K562 (cell line): ENCODE results near the gene ABCA3. TPM values are rescaled to one million over a fixed set of nuclear protein-coding genes. Genes with fewer than 3 reads are reported as not detected.

ENCODE experiments used
- ATAC-seq: fragments of 200-7000 bp; cut with Tn5 transposase; 3 replicates; pipeline ENCODE4 v1.9.1; 2020; ENCODE audit warnings: moderate library complexity
- BruUV-seq: library from RNA; stranded (reverse); fragments of 400-500 nt; replicated peaks from 2 replicates; lab custom pipeline; 2021; lab: Mats Ljungman, UMichigan
- CTCF ChIA-PET: fragments of 300-600 bp; formaldehyde crosslinking; extraction: SDS; loops from one replicate; lab custom pipeline; 2021; ENCODE audit warnings: low intra/inter-chr PET ratio; lab: Yijun Ruan, JAX
- POLR2A ChIA-PET: fragments of 300-600, 350-650 bp; sonication (Branson Sonifier 250); formaldehyde crosslinking; extraction: SDS; loops from one replicate; lab custom pipeline; 2021; ENCODE audit warnings: antibody characterized with exemption, inconsistent platforms; lab: Yijun Ruan, JAX
- DNase-seq, 4 experiments: peaks; one replicate each; pipeline versions ENCODE4 v3.0.0 to v3.0.0-alpha.2; 2011 to 2018; ENCODE audit warnings: low spot score in 3 of 4, mixed read lengths in 3 of 4; ENCODE audit errors: extremely low read depth in 1 of 4
- FAIRE-seq: peaks from 2 replicates; lab custom pipeline; 2011; peaks lifted over from hg19 to GRCh38; lab: Jason Lieb, UNC
- H2AFZ ChIP-seq: 2 replicates; pipeline ENCODE4 v1.6.0; 2011; ENCODE audit warnings: low read depth, low read length, control low read depth, inconsistent platforms
- H3K27ac ChIP-seq: fragments of 200-600 bp; 3 replicates; pipeline ENCODE4 v1.8.0; 2011; ENCODE audit warnings: low read depth, mild to moderate bottlenecking, control low read depth, inconsistent platforms, low read length, moderate library complexity, mixed read lengths; ENCODE audit errors: extremely low read depth
- H3K27me3 ChIP-seq, 2 experiments: fragments of 300-600 bp in 1 of 2; 2 replicates in 1 of 2; 3 replicates in 1 of 2; pipeline versions ENCODE4 v1.6.0 to v1.8.0; 2011; ENCODE audit warnings: inconsistent platforms in 2 of 2, low read length in 2 of 2, mild to moderate bottlenecking in 1 of 2, mixed read lengths in 1 of 2, moderate library complexity in 1 of 2; ENCODE audit not compliant: control insufficient read depth in 2 of 2, insufficient read depth in 2 of 2
- H3K36me3 ChIP-seq: fragments of 300-600 bp; 3 replicates; pipeline ENCODE4 v1.8.0; 2011; ENCODE audit warnings: mild to moderate bottlenecking, low read length, inconsistent platforms; ENCODE audit not compliant: control insufficient read depth, insufficient read depth
- H3K4me1 ChIP-seq, 2 experiments: fragments of 200-600 bp in 1 of 2; replicated peaks in 1 of 2; 2 replicates in 1 of 2; 3 replicates in 1 of 2; pipeline versions ENCODE4 v1.5.1 to v1.8.0; 2011; ENCODE audit warnings: inconsistent platforms in 2 of 2, low read length in 2 of 2, mild to moderate bottlenecking in 1 of 2, mixed read lengths in 1 of 2, moderate library complexity in 1 of 2; ENCODE audit not compliant: control insufficient read depth in 2 of 2, insufficient read depth in 2 of 2
- H3K4me2 ChIP-seq: 2 replicates; pipeline ENCODE4 v1.6.1; 2011; ENCODE audit warnings: low read length, control low read depth, inconsistent platforms, mixed read lengths; ENCODE audit not compliant: insufficient read depth
- H3K4me3 ChIP-seq: fragments of 200-600 bp; sonication (generic), shearing (Covaris generic); 2 replicates; pipeline ENCODE4 v1.5.1; 2016; ENCODE audit warnings: control low read depth, inconsistent platforms
- H3K79me2 ChIP-seq: fragments of 200-600 bp; 3 replicates; pipeline ENCODE4 v1.8.0; 2011; ENCODE audit warnings: low read length, inconsistent platforms; ENCODE audit not compliant: control insufficient read depth, insufficient read depth
- H3K9ac ChIP-seq, 2 experiments: 2 replicates each; pipeline versions ENCODE4 v1.6.0 to v1.6.1; 2011; ENCODE audit warnings: low read depth in 2 of 2, low read length in 2 of 2, control low read depth in 1 of 2, inconsistent platforms in 1 of 2, mild to moderate bottlenecking in 1 of 2, mixed read lengths in 1 of 2; ENCODE audit not compliant: insufficient read depth in 1 of 2
- H3K9me1 ChIP-seq: one replicate; pipeline ENCODE4 v1.6.0; 2011; ENCODE audit warnings: inconsistent platforms, mild to moderate bottlenecking, low read length, moderate library complexity; ENCODE audit not compliant: control insufficient read depth, insufficient read depth
- H3K9me3 ChIP-seq: replicated peaks from 2 replicates; pipeline ENCODE4 v1.5.1; 2011; ENCODE audit warnings: low read depth, low read length, inconsistent platforms; ENCODE audit not compliant: control insufficient read depth, insufficient read depth
- H4K20me1 ChIP-seq: replicated peaks from 2 replicates; pipeline ENCODE4 v1.6.1; 2011; ENCODE audit warnings: low read length, inconsistent platforms, mixed read lengths; ENCODE audit not compliant: control insufficient read depth, insufficient read depth
- CBFB ChIP-seq: sonication (generic); formaldehyde crosslinking; IDR thresholded peaks from 2 replicates; pipeline ENCODE4 v1.4.0; 2020; ENCODE audit warnings: mild to moderate bottlenecking, missing genetic modification reagents
- CHCHD3 ChIP-seq: fragments of 250-450 bp; sonication (Bioruptor Pico); IDR thresholded peaks from 2 replicates; pipeline ENCODE4 v2.1.2; 2022; ENCODE audit warnings: mild to moderate bottlenecking
- FOXO4 ChIP-seq: fragments of 450-650 bp; formaldehyde crosslinking; IDR thresholded peaks from 2 replicates; pipeline ENCODE4 v1.4.0; 2020; ENCODE audit warnings: mild to moderate bottlenecking, moderate library complexity
- HIVEP1 ChIP-seq: fragments of 250-450 bp; sonication (Bioruptor Pico); IDR thresholded peaks from 2 replicates; pipeline ENCODE4 v1.4.0; 2020; ENCODE audit warnings: mild to moderate bottlenecking
- MXI1 ChIP-seq: IDR thresholded peaks from 2 replicates; pipeline ENCODE4 v1.6.1; 2011; ENCODE audit warnings: low read depth, mild to moderate bottlenecking, improper control_type of control experiment, low read length
- NR1H2 ChIP-seq: sonication (generic); formaldehyde crosslinking; IDR thresholded peaks from 2 replicates; pipeline ENCODE4 v1.4.0; 2020; ENCODE audit warnings: mild to moderate bottlenecking, missing genetic modification reagents
- PRPF4 ChIP-seq: fragments of 200-400 bp; formaldehyde crosslinking; IDR thresholded peaks from one replicate; pipeline ENCODE4 v1.6.1; 2017; ENCODE audit warnings: low read length, low read depth, mild to moderate bottlenecking; ENCODE audit not compliant: insufficient read depth, poor library complexity, severe bottlenecking
- TRIM28 ChIP-seq: fragments of 450-650 bp; IDR thresholded peaks from 2 replicates; pipeline ENCODE4 v1.6.1; 2017
- VEZF1 ChIP-seq: fragments of 200-800 bp; sonication (Bioruptor generic); IDR thresholded peaks from 2 replicates; pipeline ENCODE4 v1.6.1; 2017; ENCODE audit warnings: missing genetic modification characterization, missing compliant biosample characterization
- ZFX ChIP-seq: sonication (generic); formaldehyde crosslinking; IDR thresholded peaks from 2 replicates; pipeline ENCODE4 v1.8.0; 2022; ENCODE audit warnings: mild to moderate bottlenecking, missing genetic modification reagents, moderate library complexity
- ZNF197 ChIP-seq: fragments of 200-800 bp; sonication (Bioruptor generic); IDR thresholded peaks from 2 replicates; pipeline ENCODE4 v1.6.1; 2016; ENCODE audit warnings: low read depth, missing genetic modification characterization, missing compliant biosample characterization
- ZNF695 ChIP-seq: fragments of 450-650 bp; formaldehyde crosslinking; IDR thresholded peaks from 2 replicates; pipeline ENCODE4 v1.4.0; 2020; ENCODE audit warnings: mild to moderate bottlenecking, moderate library complexity
- ZNF696 ChIP-seq: fragments of 250-450 bp; sonication (Bioruptor Pico); conservative IDR thresholded peaks from 2 replicates; pipeline ENCODE4 v1.4.0; 2020; ENCODE audit warnings: mild to moderate bottlenecking, moderate library complexity
- ZNF75A ChIP-seq: fragments of 450-650 bp; formaldehyde crosslinking; IDR thresholded peaks from 2 replicates; pipeline ENCODE4 v1.4.0; 2020; ENCODE audit warnings: mild to moderate bottlenecking
- WGBS: fragments of 100-300 bp; shearing (Covaris generic); methylation state at CpG from one replicate; pipeline ENCODE4 v1.1.6; 2016; ENCODE audit warnings: low coverage, mixed read lengths; ENCODE audit not compliant: insufficient coverage; ENCODE audit errors: missing lambda C conversion rate; 5-methylcytosine and 5-hydroxymethylcytosine counted together
- in situ Hi-C: fragments of 300-500 bp; cut with MboI; formaldehyde crosslinking; loops from 4 replicates; pipeline ENCODE4 v1.15.0; 2018; ENCODE audit warnings: inconsistent platforms, mixed read lengths
- intact Hi-C: fragments of 100-400 bp; cut with micrococcal nuclease; formaldehyde crosslinking; loops from 2 replicates; pipeline ENCODE4 v1.14.2; 2022
- polyA plus RNA-seq, 8 experiments: library from polyadenylated mRNA; depleted of rRNA in 4 of 8; stranded (reverse) in 5 of 8; unstranded in 3 of 8; fragments of >200 nt; fragmentation: Nextera tagmentation in 2 of 8; fragmentation: Illumina TruSeq in 1 of 8; extraction: Ambion mirVana in 2 of 8; extraction: Trizol in 1 of 8; gene quantifications; 2 replicates each; pipeline versions ENCODE4 v1.2.1 to v1.2.3, GENCODE V29; 2011 to 2014; ENCODE audit warnings: inconsistent platforms in 1 of 8, missing spikeins in 1 of 8
- total RNA-seq, 7 experiments: library from RNA; depleted of rRNA in 6 of 7; stranded (reverse); fragments of >200 nt in 6 of 7; fragmentation: Illumina TruSeq in 2 of 7; extraction: Trizol in 2 of 7; gene quantifications; 2 replicates each; pipeline versions ENCODE4 v1.2.1 to v1.2.3, GENCODE V29; 2011 to 2021; ENCODE audit warnings: low replicate concordance in 1 of 7

The ABCA3 gene
- total and polyA plus RNA-seq, 9 of the 15 experiments (the other 6 are each of a cell fraction or from before 2014, with no cell fraction given) = 0.66 to 23.7 (median 6.9) TPM

GRCh38 chr16:2288726-2289125 is 51.8 kb downstream of the ABCA3 start:
- ATAC-seq (no peak), FAIRE-seq (no peak), DNase-seq (no peak)
- H3K4me2 ChIP-seq = no peak overlapping the region
- POLR2A ChIA-PET = interaction anchor here (0.7 to 1.2 kb wide), 5 partner anchors 18 to 110 kb away, joined by 3 to 4 read pairs (median 3); no protein-coding TSS in a partner anchor
- H3K9ac ChIP-seq = no peak overlapping the region
- no peaks in the 10 kb centered on the region for H3K27me3 ChIP-seq
- no peak overlapping the region for H3K4me3 ChIP-seq
- peaks cover 50% of the 10 kb centered on the region; the same call in 2 of the 3 replicates for H3K36me3 ChIP-seq
- no peak overlapping the region for H2AFZ ChIP-seq
- in situ Hi-C loops = no loop called here
- no peaks in the 10 kb centered on the region for H3K79me2 ChIP-seq
- H3K4me1 ChIP-seq = peaks cover 0 to 8% of the 10 kb centered on the region in 2 experiments; a peak in 1 of 5 replicates
- CTCF ChIA-PET = no interaction called here
- 81% methylated on average over 5 of the region's 8 CpGs for WGBS
- no peak overlapping the region for H3K27ac ChIP-seq
- no peaks in the 10 kb centered on the region for H4K20me1 ChIP-seq
- no peak for TF ChIP-seq ZNF696 (CRISPR knock-in tag)
- TF ChIP-seq CHCHD3 (CRISPR knock-in tag) = no peak
- TF ChIP-seq CBFB (CRISPR knock-in tag) = no peak
- no peak for TF ChIP-seq VEZF1 (CRISPR knock-in tag)
- no peak for TF ChIP-seq FOXO4 (CRISPR knock-in tag)
- no peak for TF ChIP-seq ZNF197
- TF ChIP-seq ZFX (CRISPR knock-in tag) = no peak
- no peak for TF ChIP-seq NR1H2
- no peak for TF ChIP-seq HIVEP1 (CRISPR knock-in tag)
- no peak for TF ChIP-seq ZNF695 (CRISPR knock-in tag)
- no peak for TF ChIP-seq PRPF4
- no peak for TF ChIP-seq ZNF75A (CRISPR knock-in tag)
- no peak for TF ChIP-seq MXI1
- TF ChIP-seq TRIM28 = no peak
- TF ChIP-seq, all 486 proteins: peak for 0
- no TSS peak for BruUV-seq
- intact Hi-C loops = no loop called here
- Histone ChIP-seq H3K9me1 (no peaks in the 10 kb centered on the region), H3K9me3 (no peaks in the 10 kb centered on the region)
